Stomach (tissue), 9 donors: ENCODE measurements around the gene NLRC5. TPM values are rescaled to one million over a fixed set of nuclear protein-coding genes. Genes with fewer than 3 reads are reported as not detected.
"Not testable (repeated sequence)": the region's sequence is repeated elsewhere in the genome, so short reads cannot be mapped to it uniquely, and the experiment has no call there.

Source experiments
- DNase-seq, 2 donors: peaks; one replicate each; pipeline versions ENCODE4 v3.0.0 to v3.0.0-alpha.2; 2013 to 2019
- H3K27ac ChIP-seq, 5 donors: fragments of 200-600 bp in 4 of 5; sonication (generic) in 4 of 5; one replicate each; pipeline ENCODE4 v1.5.1; 2013 to 2019; ENCODE audit warnings: mild to moderate bottlenecking in 1 of 5, moderate library complexity in 1 of 5
- H3K27me3 ChIP-seq, 3 donors: fragments of 200-600 bp; sonication (generic); one replicate each; pipeline ENCODE4 v1.5.1; 2017 to 2019; ENCODE audit warnings: mixed run types in 1 of 3
- H3K36me3 ChIP-seq, 4 donors: fragments of 200-600 bp; sonication (generic); 1 replicate in 3 of 4; 2 replicates in 1 of 4; pipeline ENCODE4 v1.5.1; 2016 to 2019
- H3K4me1 ChIP-seq, 4 donors: fragments of 200-600 bp; sonication (generic); one replicate each; pipeline ENCODE4 v1.5.1; 2016 to 2019
- H3K4me3 ChIP-seq, 4 donors: fragments of 200-600 bp; sonication (generic) in 3 of 4; one replicate each; pipeline ENCODE4 v1.5.1; 2016 to 2019; ENCODE audit warnings: mild to moderate bottlenecking in 1 of 4
- H3K9me3 ChIP-seq, 4 donors: fragments of 200-600 bp; sonication (generic); one replicate each; pipeline ENCODE4 v1.5.1; 2016 to 2019
- EP300 ChIP-seq: sonication (generic); formaldehyde crosslinking; IDR thresholded peaks from one replicate; pipeline ENCODE4 v1.6.1; 2017; ENCODE audit warnings: antibody characterized with exemption
- POLR2A ChIP-seq, 4 donors: fragments of 450-650 bp; IDR thresholded peaks; one replicate each; pipeline ENCODE4 v1.6.1; 2016; ENCODE audit warnings: antibody characterized with exemption in 4 of 4, control low read depth in 2 of 4, mild to moderate bottlenecking in 1 of 4, moderate library complexity in 1 of 4
- POLR2AphosphoS5 ChIP-seq, 3 donors: sonication (generic); formaldehyde crosslinking; IDR thresholded peaks; one replicate each; pipeline ENCODE4 v1.6.1; 2016; ENCODE audit warnings: antibody characterized with exemption in 3 of 3
- WGBS, 5 donors: extraction: QIAGEN DNeasy Blood & Tissue Kit in 3 of 5; methylation state at CpG; one replicate each; pipeline versions ENCODE4 v1.1.5 to v1.1.7; 2013 to 2018; 5-methylcytosine and 5-hydroxymethylcytosine counted together
- intact Hi-C: fragments of 100-400 bp; cut with DNase I; formaldehyde crosslinking; loops from one replicate; pipeline ENCODE4 v1.15.1; 2023; ENCODE audit warnings: low total_unique reads
- polyA plus RNA-seq, 3 donors: library from polyadenylated mRNA; stranded (reverse); fragments of 200-250 nt; gene quantifications; one replicate each; pipeline ENCODE4 v1.2.3, GENCODE V29; 2013
- total RNA-seq, 5 donors: library from RNA; depleted of rRNA; stranded (reverse); fragments of >200 nt; gene quantifications; one replicate each; pipeline versions ENCODE4 v1.1.0 to v1.2.3, GENCODE V29; 2014 to 2016
- TF ChIP-seq, protein P1 (sequence below), 7 experiments: fragments of 450-650 bp in 4 of 7; fragments of 200-600 bp in 3 of 7; sonication (generic) in 3 of 7; IDR thresholded peaks; one replicate each; pipeline ENCODE4 v1.5.1; 2016 to 2019; ENCODE audit warnings: antibody characterized with exemption in 7 of 7, control low read depth in 2 of 7, mild to moderate bottlenecking in 1 of 7
- donor health status: healthy with polysubstance abuse.
- donor health status: Bipolar disorder and iron deficiency.
- donor health status: healthy.

The NLRC5 gene
- total and polyA plus RNA-seq, 8 donors: 11.7 to 265 (median 29.4) TPM

DNA sequence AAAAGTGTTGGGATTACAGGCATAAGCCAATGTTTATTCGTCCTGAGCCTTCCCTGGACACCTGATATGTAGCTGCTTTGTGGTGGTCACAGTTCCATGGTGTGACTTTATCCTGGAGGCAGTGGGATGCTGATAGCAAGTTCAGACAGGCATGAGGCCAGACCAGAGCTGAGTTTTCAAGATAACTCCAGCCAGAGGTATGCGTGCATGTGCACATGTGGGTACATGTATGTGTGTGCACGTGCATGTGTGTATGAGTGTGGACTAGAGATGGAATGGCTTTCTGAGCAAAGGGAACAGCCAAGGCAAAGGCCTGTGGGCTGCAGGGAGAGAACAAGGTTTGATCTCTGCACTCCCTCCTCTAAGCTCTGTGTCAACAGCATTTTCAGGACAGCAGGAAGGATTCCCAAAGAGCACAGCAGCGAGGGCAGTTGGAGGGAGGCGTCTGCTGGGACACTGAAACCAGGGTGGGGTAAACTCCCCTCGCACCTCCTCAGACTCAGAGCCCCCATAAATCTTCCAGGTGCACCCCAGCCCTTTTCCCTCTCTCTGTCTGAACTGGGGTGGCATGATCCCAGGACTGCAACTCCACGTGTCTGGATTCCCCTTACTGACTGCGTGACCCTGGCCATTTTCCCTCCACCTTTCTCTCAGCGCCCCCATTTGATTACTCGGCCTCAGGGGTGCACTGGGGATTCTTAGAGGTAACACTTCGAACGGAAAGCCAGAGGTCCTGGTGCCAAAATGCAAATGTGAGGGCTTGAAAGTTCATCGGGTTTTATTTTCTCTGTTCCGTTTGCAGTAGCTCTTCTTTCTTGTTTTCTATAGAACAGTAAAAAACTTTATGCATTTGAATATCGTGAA, 15.3 kb downstream of the NLRC5 start:
- WGBS, 5 donors: 72 to 76% (median 73%) methylated on average over 15 of the region's 15 CpGs
- no peak overlapping the region for H3K4me3 ChIP-seq

DNA sequence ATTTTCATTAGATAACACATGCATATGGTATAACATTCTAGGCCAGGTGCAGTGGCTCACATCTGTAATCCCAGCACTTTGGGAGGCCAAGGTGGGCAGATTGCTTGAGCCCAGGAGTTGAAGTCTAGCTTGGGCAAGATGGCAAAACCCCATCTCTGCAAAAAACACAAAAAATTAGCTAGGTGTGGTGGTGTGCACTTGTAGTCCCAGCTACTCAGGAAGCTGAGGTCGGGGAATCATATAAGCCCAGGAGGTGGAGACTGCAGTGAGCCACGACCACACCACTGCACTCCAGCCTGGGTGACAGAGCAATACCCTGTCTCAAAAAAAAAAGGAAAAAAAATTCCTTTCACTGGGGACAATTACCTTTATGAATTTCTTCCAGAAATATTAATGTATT, 16.2 kb downstream of the NLRC5 start:
- intact Hi-C loops, H3K27me3 ChIP-seq, H3K9me3 ChIP-seq, H3K4me3 ChIP-seq, DNase-seq, H3K27ac ChIP-seq: not testable (repeated sequence)
- H3K36me3 ChIP-seq: peaks cover 0 to 16% (median 12%) of the 10 kb centered on the region in 4 donors
- 69 to 79% (median 77%) methylated on average over 2 of the region's 2 CpGs for WGBS, 5 donors
- H3K4me1 ChIP-seq: peaks cover 0 to 15% (median 3%) of the 10 kb centered on the region in 4 donors

More for the DNA sequence above, 15.3 kb downstream of the NLRC5 start:
- Histone ChIP-seq H3K9me3 (no peaks in the 10 kb centered on the region), H3K27ac (no peak overlapping the region), H3K36me3 (peaks cover 0 to 16% (median 12%) of the 10 kb centered on the region in 4 donors), H3K27me3 (no peaks in the 10 kb centered on the region), H3K4me1 (peaks cover 5 to 25% (median 10%) of the 10 kb centered on the region in 4 donors)
- no peak for DNase-seq
- TF ChIP-seq POLR2A (IDR thresholded peaks at IDR 0.05) (no peak), POLR2AphosphoS5 (IDR thresholded peaks at IDR 0.05) (no peak), EP300 (no peak)
- intact Hi-C loops: no loop called here

DNA sequence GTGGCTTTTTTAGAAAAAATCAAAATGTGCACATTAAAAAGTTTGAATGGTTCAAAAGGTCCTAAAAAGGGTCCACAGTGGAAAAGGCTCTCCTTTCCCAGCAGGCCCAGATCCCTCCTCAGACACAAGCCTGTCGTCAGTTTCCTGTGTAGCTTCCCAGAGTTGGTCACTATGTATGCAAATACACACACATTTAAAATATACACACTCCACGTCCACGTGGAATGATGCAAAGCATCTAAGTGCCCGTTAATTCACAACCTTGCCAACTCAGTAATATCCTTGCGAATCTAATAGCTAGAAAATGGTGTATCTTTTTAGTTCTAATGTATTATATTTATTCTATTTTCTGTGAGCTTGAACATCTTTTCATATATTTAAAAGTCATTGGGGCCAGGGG, 17.7 kb downstream of the NLRC5 start:
- Histone ChIP-seq H3K27ac (no peak overlapping the region), H3K36me3 (peaks cover 0 to 16% (median 12%) of the 10 kb centered on the region in 4 donors), H3K4me3 (no peak overlapping the region), H3K4me1 (peaks cover 0 to 8% (median 0%) of the 10 kb centered on the region in 4 donors), H3K9me3 (no peaks in the 10 kb centered on the region), H3K27me3 (no peaks in the 10 kb centered on the region)
- 74 to 81% (median 77%) methylated on average over 5 of the region's 5 CpGs for WGBS, 5 donors
- DNase-seq: no peak
- no peak for TF ChIP-seq EP300
- intact Hi-C loops: no loop called here

DNA sequence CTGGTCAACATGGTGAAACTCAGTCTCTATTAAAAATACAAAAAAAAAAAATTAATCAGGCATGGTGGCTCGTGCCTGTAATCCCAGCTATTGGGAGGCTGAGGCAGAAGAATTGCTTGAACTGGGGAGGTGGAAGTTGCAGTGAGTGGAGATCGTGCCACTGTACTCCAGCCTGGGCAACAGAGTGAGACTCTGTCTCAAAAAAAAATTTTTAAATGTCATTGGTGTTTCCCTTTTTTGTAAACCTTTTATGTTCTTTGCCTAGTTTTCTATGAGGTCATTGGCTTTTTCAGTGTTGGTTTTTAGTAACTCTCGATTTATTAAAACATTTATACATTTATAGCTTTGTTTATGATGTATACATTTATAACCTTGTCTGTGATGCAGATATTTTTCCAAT, 18.2 kb downstream of the NLRC5 start:
- Histone ChIP-seq H3K4me1 (peaks cover 0 to 8% (median 0%) of the 10 kb centered on the region in 4 donors), H3K9me3 (no peaks in the 10 kb centered on the region), H3K27me3 (no peaks in the 10 kb centered on the region), H3K36me3 (peaks cover 0 to 16% (median 12%) of the 10 kb centered on the region in 4 donors), H3K27ac (no peak overlapping the region), H3K4me3 (no peak overlapping the region)
- 83 to 90% (median 87%) methylated on average over 3 of the region's 3 CpGs for WGBS, 5 donors
- intact Hi-C loops: no loop called here
- DNase-seq: no peak
- TF ChIP-seq POLR2A (IDR thresholded peaks at IDR 0.05): no peak
- TF ChIP-seq, protein P1, sequence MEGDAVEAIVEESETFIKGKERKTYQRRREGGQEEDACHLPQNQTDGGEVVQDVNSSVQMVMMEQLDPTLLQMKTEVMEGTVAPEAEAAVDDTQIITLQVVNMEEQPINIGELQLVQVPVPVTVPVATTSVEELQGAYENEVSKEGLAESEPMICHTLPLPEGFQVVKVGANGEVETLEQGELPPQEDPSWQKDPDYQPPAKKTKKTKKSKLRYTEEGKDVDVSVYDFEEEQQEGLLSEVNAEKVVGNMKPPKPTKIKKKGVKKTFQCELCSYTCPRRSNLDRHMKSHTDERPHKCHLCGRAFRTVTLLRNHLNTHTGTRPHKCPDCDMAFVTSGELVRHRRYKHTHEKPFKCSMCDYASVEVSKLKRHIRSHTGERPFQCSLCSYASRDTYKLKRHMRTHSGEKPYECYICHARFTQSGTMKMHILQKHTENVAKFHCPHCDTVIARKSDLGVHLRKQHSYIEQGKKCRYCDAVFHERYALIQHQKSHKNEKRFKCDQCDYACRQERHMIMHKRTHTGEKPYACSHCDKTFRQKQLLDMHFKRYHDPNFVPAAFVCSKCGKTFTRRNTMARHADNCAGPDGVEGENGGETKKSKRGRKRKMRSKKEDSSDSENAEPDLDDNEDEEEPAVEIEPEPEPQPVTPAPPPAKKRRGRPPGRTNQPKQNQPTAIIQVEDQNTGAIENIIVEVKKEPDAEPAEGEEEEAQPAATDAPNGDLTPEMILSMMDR (IDR thresholded peaks at IDR 0.05): no peak
- TF ChIP-seq EP300: no peak
- TF ChIP-seq POLR2AphosphoS5 (IDR thresholded peaks at IDR 0.05): no peak

DNA sequence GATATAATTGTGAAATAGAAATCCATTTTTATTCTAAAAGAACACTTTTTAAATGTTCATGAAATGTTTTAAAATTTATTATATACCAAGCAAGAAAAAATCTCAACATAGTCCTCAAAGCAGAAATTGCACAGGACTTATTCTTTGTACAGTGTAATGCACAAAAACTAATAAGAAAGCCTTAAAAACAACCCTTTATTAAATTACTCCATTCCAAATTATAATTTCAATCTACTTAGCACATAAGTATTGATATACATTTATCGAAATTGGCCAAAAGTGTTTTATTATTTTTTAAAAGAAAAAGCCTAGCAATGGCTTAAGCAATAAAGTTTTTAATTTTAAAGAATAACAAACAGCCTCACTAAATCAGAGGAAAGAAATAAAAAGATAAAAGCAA, 19.1 kb downstream of the NLRC5 start:
- intact Hi-C loops: no loop called here

More for the DNA sequence above, 19.1 kb downstream of the NLRC5 start:
- WGBS, 5 donors: 94 to 100% (median 98%) methylated on average over 1 of the region's 1 CpG
- H3K4me1 ChIP-seq: peaks cover 0 to 8% (median 0%) of the 10 kb centered on the region in 4 donors
- peaks cover 0 to 16% (median 12%) of the 10 kb centered on the region in 4 donors for H3K36me3 ChIP-seq
- H3K27me3 ChIP-seq: no peaks in the 10 kb centered on the region
- TF ChIP-seq EP300 (no peak), POLR2AphosphoS5 (IDR thresholded peaks at IDR 0.05) (no peak), POLR2A (IDR thresholded peaks at IDR 0.05) (no peak)
- TF ChIP-seq, protein P1 (IDR thresholded peaks at IDR 0.05): no peak
- H3K9me3 ChIP-seq: no peaks in the 10 kb centered on the region
- no peak overlapping the region for H3K27ac ChIP-seq
- no peak overlapping the region for H3K4me3 ChIP-seq
- DNase-seq: no peak
